GM12865 (cell line): Measurements from ENCODE around the gene LDLRAD4.

Experiments
- DNase-seq: peaks from one replicate; pipeline ENCODE4 v3.0.0; 2010; ENCODE audit warnings: low read depth
- H3K4me3 ChIP-seq: 2 replicates; pipeline ENCODE4 v1.5.1; 2011; ENCODE audit warnings: mild to moderate bottlenecking, low read depth, low read length, control low read depth
- TF ChIP-seq, protein P1 (sequence below): IDR thresholded peaks from 2 replicates; pipeline ENCODE4 v1.5.1; 2011; ENCODE audit warnings: low read length, control low read depth, low read depth, inconsistent platforms; ENCODE audit not compliant: insufficient read depth; ENCODE audit errors: missing control alignments

LDLRAD4 gene

DNA sequence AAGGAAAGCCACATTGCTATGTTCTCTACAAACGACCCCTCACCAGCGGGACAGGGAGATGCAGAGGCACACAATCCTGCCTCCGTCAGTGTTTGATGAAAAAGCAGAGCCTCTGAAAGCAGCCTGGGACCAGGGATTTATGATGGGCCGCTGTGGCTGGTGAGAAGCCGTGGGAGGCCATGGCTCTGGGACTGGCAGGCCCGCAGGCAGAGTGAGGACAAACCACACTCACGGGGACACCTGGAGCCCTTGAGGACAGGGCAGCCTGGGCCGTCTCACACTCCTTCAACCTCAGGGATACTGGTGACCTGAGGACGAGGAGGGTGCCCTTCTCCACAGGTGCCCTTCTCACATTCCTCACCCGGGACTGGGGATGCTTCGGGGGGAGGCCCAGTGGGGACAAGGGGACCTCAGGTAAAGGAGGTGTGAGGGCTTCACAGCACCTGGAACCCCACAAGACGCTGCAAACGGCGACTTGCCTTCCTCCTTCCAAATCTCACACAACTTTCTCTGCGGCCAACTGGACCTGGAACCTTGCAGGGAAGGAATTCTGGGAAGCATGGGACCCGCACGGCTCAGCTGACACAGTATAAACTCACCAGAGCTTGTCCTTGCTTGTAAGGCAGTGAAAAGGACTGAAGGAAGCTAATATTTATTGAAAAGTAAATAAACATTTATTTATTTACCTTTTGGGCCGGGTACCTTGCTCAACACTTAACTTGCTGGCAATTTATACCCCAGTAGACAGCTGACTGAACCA is 5.3 kb upstream of the LDLRAD4 start:
- no peak for DNase-seq
- H3K4me3 ChIP-seq = no peak overlapping the region
- TF ChIP-seq, protein P1, sequence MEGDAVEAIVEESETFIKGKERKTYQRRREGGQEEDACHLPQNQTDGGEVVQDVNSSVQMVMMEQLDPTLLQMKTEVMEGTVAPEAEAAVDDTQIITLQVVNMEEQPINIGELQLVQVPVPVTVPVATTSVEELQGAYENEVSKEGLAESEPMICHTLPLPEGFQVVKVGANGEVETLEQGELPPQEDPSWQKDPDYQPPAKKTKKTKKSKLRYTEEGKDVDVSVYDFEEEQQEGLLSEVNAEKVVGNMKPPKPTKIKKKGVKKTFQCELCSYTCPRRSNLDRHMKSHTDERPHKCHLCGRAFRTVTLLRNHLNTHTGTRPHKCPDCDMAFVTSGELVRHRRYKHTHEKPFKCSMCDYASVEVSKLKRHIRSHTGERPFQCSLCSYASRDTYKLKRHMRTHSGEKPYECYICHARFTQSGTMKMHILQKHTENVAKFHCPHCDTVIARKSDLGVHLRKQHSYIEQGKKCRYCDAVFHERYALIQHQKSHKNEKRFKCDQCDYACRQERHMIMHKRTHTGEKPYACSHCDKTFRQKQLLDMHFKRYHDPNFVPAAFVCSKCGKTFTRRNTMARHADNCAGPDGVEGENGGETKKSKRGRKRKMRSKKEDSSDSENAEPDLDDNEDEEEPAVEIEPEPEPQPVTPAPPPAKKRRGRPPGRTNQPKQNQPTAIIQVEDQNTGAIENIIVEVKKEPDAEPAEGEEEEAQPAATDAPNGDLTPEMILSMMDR = no peak

DNA sequence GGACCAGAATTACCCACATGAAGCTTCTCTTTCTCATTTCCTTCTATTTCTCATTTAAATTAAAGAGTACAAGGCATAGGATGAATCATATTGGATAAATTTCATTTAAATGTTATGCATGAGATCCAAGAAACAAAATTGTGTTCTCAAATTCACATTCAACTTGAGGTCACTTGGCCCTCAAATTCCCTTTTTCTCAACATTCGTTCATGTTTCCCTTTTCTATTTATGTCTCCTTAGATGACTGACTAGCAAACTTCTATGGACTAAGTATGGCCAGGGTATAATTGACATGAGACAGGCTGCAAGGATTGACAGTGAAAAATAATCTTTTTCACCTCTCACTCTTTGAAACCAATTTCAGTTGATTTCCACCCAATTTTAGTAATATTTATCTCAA is 4.0 kb upstream of the LDLRAD4 start:
- no peak for DNase-seq
- TF ChIP-seq, protein P1 = no peak
- no peak overlapping the region for H3K4me3 ChIP-seq

DNA sequence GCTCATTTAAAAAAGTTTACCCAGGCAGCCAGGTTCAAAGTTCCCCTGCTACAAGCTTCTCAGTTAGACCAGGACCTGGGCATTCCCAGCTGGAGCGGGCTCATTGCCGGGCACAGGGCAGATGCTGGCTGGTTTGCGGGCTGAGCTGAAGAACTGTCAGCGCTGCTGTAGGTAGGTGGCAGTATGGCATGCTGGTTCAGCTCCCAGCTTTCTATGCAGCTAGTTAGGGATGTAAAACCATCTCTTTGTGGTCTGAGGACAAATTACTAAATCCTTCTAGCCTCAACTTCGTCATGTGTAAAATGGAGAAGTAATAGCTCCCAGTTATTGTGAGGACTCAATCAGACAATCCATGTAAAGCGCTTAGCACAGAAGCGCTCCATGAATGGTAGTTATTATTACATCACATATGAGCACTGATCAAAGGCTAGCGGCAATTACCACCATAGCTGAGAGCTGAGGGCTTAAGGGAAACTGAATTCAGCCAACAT is 2.4 kb upstream of the LDLRAD4 start:
- TF ChIP-seq, protein P1 = peak; percentile 43
- no peak overlapping the region for H3K4me3 ChIP-seq
- DNase-seq = peak; percentile 39

DNA sequence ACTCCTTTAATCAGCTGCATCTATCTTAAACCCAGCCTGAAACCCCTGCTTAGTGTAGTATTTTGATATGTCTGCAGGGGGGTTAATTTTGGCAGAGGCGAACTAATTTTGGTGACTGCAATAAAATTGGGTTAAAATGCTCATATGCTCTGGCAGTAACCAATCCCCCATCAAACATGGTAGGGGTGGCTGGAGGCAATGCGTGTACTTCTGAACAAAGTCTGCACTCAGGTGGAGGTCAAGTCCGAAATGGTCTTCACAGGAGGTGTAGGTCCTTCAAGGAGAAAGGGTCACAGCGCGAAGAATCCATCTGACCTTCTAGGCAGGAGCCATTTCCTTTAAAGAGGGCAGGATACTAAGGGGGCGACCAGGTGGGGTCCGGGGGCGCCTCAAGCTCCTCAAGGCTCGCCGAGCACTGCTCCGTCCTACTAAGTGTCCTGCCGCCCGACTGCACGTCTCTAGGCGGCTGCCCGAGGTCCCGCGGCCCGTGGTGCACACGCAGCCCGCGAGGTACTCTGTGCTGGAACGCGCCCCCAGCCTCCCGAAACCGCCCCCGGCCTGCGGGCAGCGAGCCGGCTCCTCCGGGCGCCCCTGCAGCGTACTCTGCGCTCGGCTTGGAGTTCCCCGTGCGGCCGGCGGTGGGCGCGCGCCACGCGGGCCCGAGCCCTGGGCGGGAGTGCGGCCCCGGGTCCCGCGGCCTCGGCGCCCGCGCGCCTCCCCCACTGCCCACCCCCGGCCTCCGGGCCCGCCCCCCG is 1.7 kb upstream of the LDLRAD4 start:
- peak; percentile 14 for DNase-seq
- TF ChIP-seq, protein P1 = no peak
- H3K4me3 ChIP-seq = no peak overlapping the region

DNA sequence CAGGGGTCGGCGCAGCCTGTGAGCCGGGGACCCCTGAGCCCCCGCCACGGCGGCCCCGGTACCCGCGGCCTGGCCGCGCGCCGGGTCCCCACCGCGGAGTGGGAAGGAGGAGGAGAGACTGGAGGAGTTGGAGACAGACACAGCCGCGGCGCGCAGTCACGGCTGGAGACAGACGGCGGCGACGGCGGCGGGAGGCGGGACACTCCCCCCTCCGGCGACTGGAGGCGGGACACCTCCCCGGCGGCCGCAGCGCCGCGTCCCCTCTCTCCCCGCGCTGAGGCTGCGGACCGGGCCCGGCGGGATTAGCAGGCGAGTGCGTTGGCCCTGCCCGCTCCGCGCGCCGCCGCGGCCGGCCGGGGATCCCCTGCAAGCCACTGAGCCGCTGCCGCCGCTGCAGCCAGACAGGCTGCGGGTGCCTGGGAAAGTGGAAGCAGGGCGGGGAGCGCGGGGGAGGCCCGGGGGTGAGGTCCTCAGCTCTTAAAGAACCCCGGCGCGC is 1.0 kb upstream of the LDLRAD4 start:
- H3K4me3 ChIP-seq = peak overlapping the region; percentile 34
- DNase-seq = peak; percentile 36
- TF ChIP-seq, protein P1 = no peak

DNA sequence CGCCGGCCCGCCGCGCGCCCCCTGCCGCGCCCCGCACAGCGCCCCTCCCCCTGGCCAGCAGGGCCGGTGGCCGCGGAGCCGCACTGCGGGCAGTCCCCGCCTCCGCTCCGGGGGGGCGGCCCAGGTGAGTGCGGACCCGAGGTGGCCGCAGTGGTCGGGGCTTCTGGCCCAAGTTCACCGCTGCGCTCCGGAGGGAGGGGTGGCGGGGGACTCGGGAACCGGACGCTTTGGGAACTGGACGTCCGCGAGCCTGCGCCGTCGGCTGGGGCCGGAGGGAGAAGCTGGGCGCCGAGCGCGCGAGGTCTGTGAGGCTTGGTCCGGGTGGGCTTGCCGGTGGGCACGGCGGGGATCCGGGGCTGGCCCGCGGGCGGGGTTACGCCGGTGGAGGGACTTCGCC is 591 bp upstream of the LDLRAD4 start:
- H3K4me3 ChIP-seq = peak overlapping the region; percentile 35; the same call in 1 of the 2 replicates
- TF ChIP-seq, protein P1 = no peak
- no peak for DNase-seq
